ENCODE data around the gene INPP5A.
"Not testable (repeated sequence)": the region's sequence is repeated elsewhere in the genome, so short reads cannot be mapped to it uniquely, and the experiment has no call there.

INPP5A gene

GRCh38 chr10:132564690-132565089 lies 27.1 kb downstream of the INPP5A start:
- DNase-seq (ENCODE audit: low spot score) = no peak

GRCh38 chr10:132565516-132566209 lies 28.1 kb downstream of the INPP5A start:
- no peak for DNase-seq (ENCODE audit: low spot score)

GRCh38 chr10:132566892-132567291 lies 29.3 kb downstream of the INPP5A start:
- DNase-seq (ENCODE audit: low spot score) = no peak

- no peak for DNase-seq (ENCODE audit: low spot score)
These were observed 32.7 kb downstream of the INPP5A start for GRCh38 chr10:132570265-132570664.

- DNase-seq (ENCODE audit: low spot score) = no peak
These were observed 33.4 kb downstream of the INPP5A start for GRCh38 chr10:132570771-132571649.

GRCh38 chr10:132571650-132572544 lies 34.3 kb downstream of the INPP5A start:
- DNase-seq (ENCODE audit: low spot score) = peak; percentile 76

GRCh38 chr10:132572545-132572937 lies 35.0 kb downstream of the INPP5A start:
- DNase-seq (ENCODE audit: low spot score) = peak; percentile 46

- not testable (repeated sequence) for DNase-seq (ENCODE audit: low spot score)
These were observed 35.4 kb downstream of the INPP5A start for GRCh38 chr10:132572946-132573345.

- DNase-seq (ENCODE audit: low spot score) = no peak
These were observed 36.7 kb downstream of the INPP5A start for GRCh38 chr10:132574288-132574687.

GRCh38 chr10:132574783-132575319 lies 37.3 kb downstream of the INPP5A start:
- no peak for DNase-seq (ENCODE audit: low spot score)

GRCh38 chr10:132575320-132576201 lies 38.0 kb downstream of the INPP5A start:
- peak; percentile 78 for DNase-seq (ENCODE audit: low spot score)

- no peak for DNase-seq (ENCODE audit: low spot score)
These were observed 39.2 kb downstream of the INPP5A start for GRCh38 chr10:132576671-132577349.

- DNase-seq (ENCODE audit: low spot score) = peak; percentile 53
These were observed 39.9 kb downstream of the INPP5A start for GRCh38 chr10:132577350-132578003.

GRCh38 chr10:132578287-132578951 lies 40.8 kb downstream of the INPP5A start:
- DNase-seq (ENCODE audit: low spot score) = no peak

GRCh38 chr10:132579027-132579859 lies 41.7 kb downstream of the INPP5A start:
- no peak for DNase-seq (ENCODE audit: low spot score)

- DNase-seq (ENCODE audit: low spot score) = no peak
These were observed 42.6 kb downstream of the INPP5A start for GRCh38 chr10:132580143-132580542.

- DNase-seq (ENCODE audit: low spot score) = no peak
These were observed 43.0 kb downstream of the INPP5A start for GRCh38 chr10:132580617-132581016.

GRCh38 chr10:132582137-132582536 lies 44.5 kb downstream of the INPP5A start:
- DNase-seq (ENCODE audit: low spot score) = no peak
